Suprapubic skin (tissue), 4 donors: ENCODE measurements around the gene DSCAM.

Experiments used
- EP300 ChIP-seq: sonication (generic); formaldehyde crosslinking; IDR thresholded peaks from one replicate; pipeline ENCODE4 v1.6.1; 2017; ENCODE audit warnings: antibody characterized with exemption
- POLR2A ChIP-seq, 2 donors: fragments of 450-650 bp; IDR thresholded peaks; one replicate each; pipeline ENCODE4 v1.6.1; 2017; ENCODE audit warnings: antibody characterized with exemption in 2 of 2, mild to moderate bottlenecking in 2 of 2, moderate library complexity in 2 of 2
- POLR2AphosphoS5 ChIP-seq, 3 donors: sonication (generic); formaldehyde crosslinking; IDR thresholded peaks; one replicate each; pipeline ENCODE4 v1.6.1; 2017; ENCODE audit warnings: antibody characterized with exemption in 3 of 3
- TF ChIP-seq, protein P1 (sequence below), 2 donors: fragments of 200-600 bp in 1 of 2; fragments of 450-650 bp in 1 of 2; sonication (generic) in 1 of 2; IDR thresholded peaks; one replicate each; pipeline ENCODE4 v1.5.1; 2016 to 2019; ENCODE audit warnings: antibody characterized with exemption in 2 of 2, mild to moderate bottlenecking in 1 of 2, moderate library complexity in 1 of 2

DNA sequence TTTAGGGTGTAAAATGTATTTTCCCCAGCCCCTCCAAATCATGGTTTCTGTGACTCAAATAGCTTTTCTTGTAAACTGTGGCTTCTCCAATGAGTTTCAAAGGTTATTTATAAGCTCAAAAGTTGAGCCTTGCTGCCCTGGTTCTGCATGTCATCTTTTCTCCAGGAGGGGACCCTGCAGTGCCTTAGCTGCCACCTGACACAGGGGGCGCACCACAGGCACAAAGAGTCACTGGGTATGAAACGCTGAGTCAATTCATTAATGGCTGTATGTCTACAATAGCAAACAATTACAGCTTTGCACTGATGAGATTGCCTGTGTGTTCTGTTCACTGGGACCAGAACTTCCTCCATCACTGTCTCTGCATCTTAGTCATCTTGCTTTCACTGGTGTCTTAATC, 878.9 kb downstream of the DSCAM start:
- TF ChIP-seq, protein P1, sequence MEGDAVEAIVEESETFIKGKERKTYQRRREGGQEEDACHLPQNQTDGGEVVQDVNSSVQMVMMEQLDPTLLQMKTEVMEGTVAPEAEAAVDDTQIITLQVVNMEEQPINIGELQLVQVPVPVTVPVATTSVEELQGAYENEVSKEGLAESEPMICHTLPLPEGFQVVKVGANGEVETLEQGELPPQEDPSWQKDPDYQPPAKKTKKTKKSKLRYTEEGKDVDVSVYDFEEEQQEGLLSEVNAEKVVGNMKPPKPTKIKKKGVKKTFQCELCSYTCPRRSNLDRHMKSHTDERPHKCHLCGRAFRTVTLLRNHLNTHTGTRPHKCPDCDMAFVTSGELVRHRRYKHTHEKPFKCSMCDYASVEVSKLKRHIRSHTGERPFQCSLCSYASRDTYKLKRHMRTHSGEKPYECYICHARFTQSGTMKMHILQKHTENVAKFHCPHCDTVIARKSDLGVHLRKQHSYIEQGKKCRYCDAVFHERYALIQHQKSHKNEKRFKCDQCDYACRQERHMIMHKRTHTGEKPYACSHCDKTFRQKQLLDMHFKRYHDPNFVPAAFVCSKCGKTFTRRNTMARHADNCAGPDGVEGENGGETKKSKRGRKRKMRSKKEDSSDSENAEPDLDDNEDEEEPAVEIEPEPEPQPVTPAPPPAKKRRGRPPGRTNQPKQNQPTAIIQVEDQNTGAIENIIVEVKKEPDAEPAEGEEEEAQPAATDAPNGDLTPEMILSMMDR (IDR thresholded peaks at IDR 0.05), result no peak
- TF ChIP-seq POLR2A (IDR thresholded peaks at IDR 0.05) (no peak), EP300 (no peak), POLR2AphosphoS5 (IDR thresholded peaks at IDR 0.05) (no peak)
